ENCODE measurements around the gene ST6GAL2. TPM values are rescaled to one million over a fixed set of nuclear protein-coding genes. Genes with fewer than 3 reads are reported as not detected.

The ST6GAL2 gene
- total RNA-seq, 1 donor from 2014 or later: 144 TPM

DNA sequence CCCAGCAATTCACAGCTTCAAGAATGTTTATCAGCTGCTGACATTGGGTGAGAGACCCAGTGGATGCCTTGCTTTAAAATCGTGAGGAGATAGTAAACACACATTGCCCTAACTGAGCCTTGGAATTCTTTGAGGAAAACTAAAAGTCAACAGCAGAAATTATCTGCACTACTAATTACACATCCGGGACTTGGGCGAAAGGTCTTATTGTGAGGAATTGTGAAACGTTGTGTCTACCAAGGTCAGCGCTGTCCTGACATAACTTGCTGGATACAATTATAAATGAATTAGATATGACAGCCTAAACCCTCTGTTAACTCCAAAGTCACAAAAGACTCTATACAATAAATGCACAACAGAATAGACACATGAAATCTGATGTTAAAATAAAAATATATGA lies 121.4 kb downstream of the ST6GAL2 start:
- no peak for DNase-seq (ENCODE audit: low spot score in 2 of 2)
- FAIRE-seq: no peak

- no peak for FAIRE-seq
- DNase-seq (ENCODE audit: low spot score in 2 of 2): no peak
Measured at GRCh38 chr2:106759966-106760365, 126.0 kb downstream of the ST6GAL2 start.

- FAIRE-seq: no peak
- no peak for DNase-seq (ENCODE audit: low spot score in 2 of 2)
Measured at GRCh38 chr2:106758901-106759497, 127.0 kb downstream of the ST6GAL2 start.

All from frontal cortex (tissue), 4 donors.